Progenitor cell of endocrine pancreas (in vitro differentiated cells): Measurements from ENCODE around the gene LMAN1L. TPM values are rescaled to one million over a fixed set of nuclear protein-coding genes. Genes with fewer than 3 reads are reported as not detected.

Source experiments
- DNase-seq: peaks from one replicate; pipeline ENCODE4 v3.0.0; 2021; ENCODE audit warnings: low spot score; ENCODE audit not compliant: unreplicated experiment
- H3K27ac Mint-ChIP-seq: 2 replicates; pipeline ENCODE4 v1.8.0; 2021; ENCODE audit warnings: mild to moderate bottlenecking, moderate library complexity, mixed read lengths
- H3K27me3 Mint-ChIP-seq: 2 replicates; pipeline ENCODE4 v1.8.0; 2021; ENCODE audit warnings: mixed read lengths
- H3K36me3 Mint-ChIP-seq: 2 replicates; pipeline ENCODE4 v1.8.0; 2022; ENCODE audit warnings: mixed read lengths; ENCODE audit not compliant: insufficient read depth
- H3K4me1 Mint-ChIP-seq: 2 replicates; pipeline ENCODE4 v1.8.0; 2021; ENCODE audit warnings: low read depth, mixed read lengths
- H3K4me3 Mint-ChIP-seq: 2 replicates; pipeline ENCODE4 v1.8.0; 2021; ENCODE audit warnings: low read depth, mild to moderate bottlenecking, moderate library complexity, mixed read lengths
- H3K9me3 Mint-ChIP-seq: 2 replicates; pipeline ENCODE4 v1.8.0; 2021; ENCODE audit warnings: low read depth, mixed read lengths
- CTCF ChIP-seq: fragments of 200-600 bp; sonication (generic); IDR thresholded peaks from one replicate; pipeline ENCODE4 v1.5.0; 2021; ENCODE audit warnings: antibody characterized with exemption, mild to moderate bottlenecking; ENCODE audit not compliant: unreplicated experiment
- total RNA-seq: library from RNA; stranded (reverse); gene quantifications from 2 replicates; pipeline ENCODE4 v1.2.1, GENCODE V29; 2021

Gene LMAN1L
- total RNA-seq, 1 donor from 2014 or later: not detected

- no peak for TF ChIP-seq CTCF
- Mint-ChIP-seq H3K4me3 (no peak overlapping the region), H3K4me1 (no peaks in the 10 kb centered on the region), H3K27ac (no peak overlapping the region), H3K9me3 (no peaks in the 10 kb centered on the region), H3K36me3 (no peaks in the 10 kb centered on the region), H3K27me3 (peaks cover 45% of the 10 kb centered on the region)
- no peak for DNase-seq
Observed at GRCh38 chr15:74829991-74830390, 17.4 kb downstream of the LMAN1L start.

GRCh38 chr15:74830868-74831267 lies 18.2 kb downstream of the LMAN1L start:
- Mint-ChIP-seq H3K4me3 (no peak overlapping the region), H3K27ac (no peak overlapping the region), H3K4me1 (no peaks in the 10 kb centered on the region), H3K27me3 (peaks cover 37% of the 10 kb centered on the region), H3K36me3 (peaks cover 2% of the 10 kb centered on the region), H3K9me3 (no peaks in the 10 kb centered on the region)
- TF ChIP-seq CTCF: no peak
- no peak for DNase-seq

- Mint-ChIP-seq H3K27ac (no peak overlapping the region), H3K4me1 (no peaks in the 10 kb centered on the region), H3K36me3 (peaks cover 2% of the 10 kb centered on the region), H3K4me3 (no peak overlapping the region), H3K27me3 (peaks cover 28% of the 10 kb centered on the region), H3K9me3 (no peaks in the 10 kb centered on the region)
- TF ChIP-seq CTCF: no peak
- no peak for DNase-seq
Observed at GRCh38 chr15:74831813-74832495, 19.3 kb downstream of the LMAN1L start.

GRCh38 chr15:74832826-74833225 lies 20.2 kb downstream of the LMAN1L start:
- H3K27me3 Mint-ChIP-seq: peaks cover 20% of the 10 kb centered on the region
- no peaks in the 10 kb centered on the region for H3K4me1 Mint-ChIP-seq
- H3K27ac Mint-ChIP-seq: no peak overlapping the region
- no peak overlapping the region for H3K4me3 Mint-ChIP-seq
- no peaks in the 10 kb centered on the region for H3K9me3 Mint-ChIP-seq
- no peak for DNase-seq
- no peak for TF ChIP-seq CTCF
- peaks cover 2% of the 10 kb centered on the region for H3K36me3 Mint-ChIP-seq

GRCh38 chr15:74833376-74834107 lies 20.9 kb downstream of the LMAN1L start:
- TF ChIP-seq CTCF: no peak
- no peak overlapping the region for H3K4me3 Mint-ChIP-seq
- no peaks in the 10 kb centered on the region for H3K9me3 Mint-ChIP-seq
- DNase-seq: no peak
- H3K27ac Mint-ChIP-seq: no peak overlapping the region
- H3K36me3 Mint-ChIP-seq: peaks cover 2% of the 10 kb centered on the region
- H3K4me1 Mint-ChIP-seq: no peaks in the 10 kb centered on the region
- peaks cover 12% of the 10 kb centered on the region for H3K27me3 Mint-ChIP-seq
